22Rv1 (cell line): ENCODE data around the gene RPS10.
"Not testable (repeated sequence)": the region's sequence is repeated elsewhere in the genome, so short reads cannot be mapped to it uniquely, and the experiment has no call there.

Source experiments
- H3K27ac ChIP-seq: fragments of 450-650 bp; 2 replicates; pipeline ENCODE4 v1.5.1; 2017
- CTCF ChIP-seq: fragments of 450-650 bp; IDR thresholded peaks from 2 replicates; pipeline ENCODE4 v1.5.1; 2017; ENCODE audit warnings: mild to moderate bottlenecking
- ZFX ChIP-seq: fragments of 450-650 bp; IDR thresholded peaks from 2 replicates; pipeline ENCODE4 v1.6.1; 2017; ENCODE audit warnings: antibody characterized with exemption, borderline replicate concordance

The RPS10 gene

GRCh38 chr6:34378470-34378869 is 47.4 kb downstream of the RPS10 start:
- TF ChIP-seq CTCF (no peak), ZFX (no peak)
- no peak overlapping the region for H3K27ac ChIP-seq

GRCh38 chr6:34377984-34378383 is 47.9 kb downstream of the RPS10 start:
- TF ChIP-seq CTCF (no peak), ZFX (no peak)
- H3K27ac ChIP-seq = no peak overlapping the region

- H3K27ac ChIP-seq = not testable (repeated sequence)
Measured at GRCh38 chr6:34377571-34377970, 48.3 kb downstream of the RPS10 start.

- no peak overlapping the region for H3K27ac ChIP-seq
- TF ChIP-seq ZFX (no peak), CTCF (no peak)
Measured at GRCh38 chr6:34375833-34376232, 50.0 kb downstream of the RPS10 start.

GRCh38 chr6:34374508-34374907 is 51.4 kb downstream of the RPS10 start:
- TF ChIP-seq CTCF (no peak), ZFX (no peak)
- no peak overlapping the region for H3K27ac ChIP-seq

- no peak overlapping the region for H3K27ac ChIP-seq
- no peak for TF ChIP-seq CTCF
- TF ChIP-seq ZFX = no peak
Measured at GRCh38 chr6:34374069-34374468, 51.8 kb downstream of the RPS10 start.

GRCh38 chr6:34373511-34373910 is 52.4 kb downstream of the RPS10 start:
- H3K27ac ChIP-seq = no peak overlapping the region
- no peak for TF ChIP-seq CTCF
- no peak for TF ChIP-seq ZFX

- not testable (repeated sequence) for H3K27ac ChIP-seq
Measured at GRCh38 chr6:34371865-34372264, 54.0 kb downstream of the RPS10 start.
